Activated T-helper 2 cell treated with anti-CD3 and anti-CD28 coated beads, Interferon-gamma antibody, Interleukin-2, Interleukin-4, amounts not matched to agents 10 μg/mL and 5 μg/mL and 100 μg/mL, durations not matched to agents 14 hours and 24 hours and 36 hours (primary cell): ENCODE data around the gene LGALS16. TPM values are rescaled to one million over a fixed set of nuclear protein-coding genes. Genes with fewer than 3 reads are reported as not detected.

ENCODE experiments used
- DNase-seq: peaks from one replicate; pipeline ENCODE4 v3.0.0; 2021; ENCODE audit warnings: low spot score
- H3K27ac Mint-ChIP-seq: one replicate; pipeline ENCODE4 v1.8.0; 2021; ENCODE audit warnings: mixed read lengths
- H3K27me3 Mint-ChIP-seq: one replicate; pipeline ENCODE4 v1.8.0; 2021; ENCODE audit warnings: low read depth, mixed read lengths
- H3K36me3 Mint-ChIP-seq: one replicate; pipeline ENCODE4 v1.8.0; 2021; ENCODE audit warnings: low read depth, mixed read lengths
- H3K4me1 Mint-ChIP-seq: one replicate; pipeline ENCODE4 v1.8.0; 2021; ENCODE audit warnings: low read depth, mixed read lengths
- H3K4me3 Mint-ChIP-seq: one replicate; pipeline ENCODE4 v1.8.0; 2021; ENCODE audit warnings: low read depth, mild to moderate bottlenecking, moderate library complexity, mixed read lengths
- H3K9me3 Mint-ChIP-seq: one replicate; pipeline ENCODE4 v1.8.0; 2021; ENCODE audit warnings: mixed read lengths
- intact Hi-C: fragments of 100-400 bp; cut with micrococcal nuclease; formaldehyde crosslinking; loops from one replicate; pipeline ENCODE4 v1.15.1; 2023
- total RNA-seq: library from RNA; stranded (reverse); gene quantifications from 2 replicates; pipeline ENCODE4 v1.2.3, GENCODE V29; 2022

The LGALS16 gene
- total RNA-seq, 1 donor from 2014 or later, result not detected

GRCh38 chr19:39705578-39706188 lies 50.0 kb downstream of the LGALS16 start:
- Mint-ChIP-seq H3K27me3 (peaks cover 11% of the 10 kb centered on the region), H3K27ac (peak overlapping the region; percentile 51), H3K36me3 (no peaks in the 10 kb centered on the region), H3K4me3 (no peak overlapping the region), H3K4me1 (peaks cover 28% of the 10 kb centered on the region), H3K9me3 (no peaks in the 10 kb centered on the region)
- intact Hi-C loops, result no loop called here
- DNase-seq, result no peak

GRCh38 chr19:39708594-39708993 lies 52.9 kb downstream of the LGALS16 start:
- H3K27ac Mint-ChIP-seq, result no peak overlapping the region
- no peak for DNase-seq
- H3K4me1 Mint-ChIP-seq, result peaks cover 38% of the 10 kb centered on the region
- peaks cover 10% of the 10 kb centered on the region for H3K27me3 Mint-ChIP-seq
- H3K4me3 Mint-ChIP-seq, result no peak overlapping the region
- H3K9me3 Mint-ChIP-seq, result peaks cover 9% of the 10 kb centered on the region
- H3K36me3 Mint-ChIP-seq, result no peaks in the 10 kb centered on the region
- intact Hi-C loops, result no loop called here

- intact Hi-C loops, result no loop called here
- no peaks in the 10 kb centered on the region for H3K36me3 Mint-ChIP-seq
- no peak for DNase-seq
- peaks cover 36% of the 10 kb centered on the region for H3K4me1 Mint-ChIP-seq
- no peak overlapping the region for H3K27ac Mint-ChIP-seq
- peaks cover 9% of the 10 kb centered on the region for H3K9me3 Mint-ChIP-seq
- peaks cover 10% of the 10 kb centered on the region for H3K27me3 Mint-ChIP-seq
- no peak overlapping the region for H3K4me3 Mint-ChIP-seq
These were observed 53.5 kb downstream of the LGALS16 start for GRCh38 chr19:39709026-39709872.

Other genes with a start within 250 kb of the LGALS16 start
- 45.4 and 46.9 TPM in 2 replicates for gene ZFP36, start 249.1 kb upstream of the LGALS16 start, total RNA-seq
- 49.8 and 50.7 TPM in 2 replicates for gene PLEKHG2, start 243.2 kb upstream of the LGALS16 start, total RNA-seq
- 2,627 and 2,674 TPM in 2 replicates for gene RPS16, start 220.0 kb upstream of the LGALS16 start, total RNA-seq
- gene SUPT5H, start 210.3 kb upstream of the LGALS16 start, total RNA-seq, result 163 and 169 TPM in 2 replicates
- gene TIMM50, start 175.1 kb upstream of the LGALS16 start, total RNA-seq, result 110 and 115 TPM in 2 replicates
- gene DLL3, start 157.0 kb upstream of the LGALS16 start, total RNA-seq, result 1.6 and 1.8 TPM in 2 replicates
- gene SELENOV, start 140.8 kb upstream of the LGALS16 start, total RNA-seq, result not detected in 2 replicates
- gene EID2B, start 123.1 kb upstream of the LGALS16 start, total RNA-seq, result 3.5 and 4.1 TPM in 2 replicates
- gene EID2, start 115.8 kb upstream of the LGALS16 start, total RNA-seq, result 17.2 and 18.3 TPM in 2 replicates
- gene LGALS13, start 53.4 kb upstream of the LGALS16 start, total RNA-seq, result not detected in 2 replicates
- gene LGALS14, start 48.6 kb downstream of the LGALS16 start, total RNA-seq, result not detected in 2 replicates
- gene CLC, start 82.1 kb downstream of the LGALS16 start, total RNA-seq, result 0.30 TPM in 1 of 2 replicates, not detected in the other
- gene LEUTX, start 122.9 kb downstream of the LGALS16 start, total RNA-seq, result not detected in 2 replicates
- 6.7 and 7.3 TPM in 2 replicates for gene DYRK1B, start 178.2 kb downstream of the LGALS16 start, total RNA-seq
- 522 and 547 TPM in 2 replicates for gene FBL, start 190.5 kb downstream of the LGALS16 start, total RNA-seq